ENCODE measurements around the gene ZSWIM6.

DNA sequence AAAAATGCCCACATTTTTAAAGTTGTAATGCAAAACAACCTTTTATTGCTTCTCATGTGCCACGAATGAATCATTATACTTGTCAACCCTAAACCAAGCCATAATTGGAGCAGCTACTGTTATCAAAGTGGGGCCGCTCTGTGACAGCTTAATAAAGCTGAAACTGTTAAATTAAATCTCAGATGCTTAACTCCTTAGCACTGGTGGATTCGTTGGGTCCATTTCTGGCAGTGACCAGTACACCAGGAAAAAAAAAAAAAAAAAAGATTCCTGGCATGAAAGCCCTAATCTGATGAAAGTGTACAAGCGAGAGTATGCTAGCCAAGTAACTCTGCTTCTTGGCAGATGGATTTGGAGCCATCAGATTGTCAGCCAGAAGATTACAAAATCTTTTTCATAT is 164.8 kb downstream of the ZSWIM6 start:
- no peak for TF ChIP-seq POLR2AphosphoS5 (IDR thresholded peaks at IDR 0.05; ENCODE audit: low read depth, low read length)
- TF ChIP-seq, protein P1, sequence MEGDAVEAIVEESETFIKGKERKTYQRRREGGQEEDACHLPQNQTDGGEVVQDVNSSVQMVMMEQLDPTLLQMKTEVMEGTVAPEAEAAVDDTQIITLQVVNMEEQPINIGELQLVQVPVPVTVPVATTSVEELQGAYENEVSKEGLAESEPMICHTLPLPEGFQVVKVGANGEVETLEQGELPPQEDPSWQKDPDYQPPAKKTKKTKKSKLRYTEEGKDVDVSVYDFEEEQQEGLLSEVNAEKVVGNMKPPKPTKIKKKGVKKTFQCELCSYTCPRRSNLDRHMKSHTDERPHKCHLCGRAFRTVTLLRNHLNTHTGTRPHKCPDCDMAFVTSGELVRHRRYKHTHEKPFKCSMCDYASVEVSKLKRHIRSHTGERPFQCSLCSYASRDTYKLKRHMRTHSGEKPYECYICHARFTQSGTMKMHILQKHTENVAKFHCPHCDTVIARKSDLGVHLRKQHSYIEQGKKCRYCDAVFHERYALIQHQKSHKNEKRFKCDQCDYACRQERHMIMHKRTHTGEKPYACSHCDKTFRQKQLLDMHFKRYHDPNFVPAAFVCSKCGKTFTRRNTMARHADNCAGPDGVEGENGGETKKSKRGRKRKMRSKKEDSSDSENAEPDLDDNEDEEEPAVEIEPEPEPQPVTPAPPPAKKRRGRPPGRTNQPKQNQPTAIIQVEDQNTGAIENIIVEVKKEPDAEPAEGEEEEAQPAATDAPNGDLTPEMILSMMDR (IDR thresholded peaks at IDR 0.05) = no peak
- TF ChIP-seq, protein P2, sequence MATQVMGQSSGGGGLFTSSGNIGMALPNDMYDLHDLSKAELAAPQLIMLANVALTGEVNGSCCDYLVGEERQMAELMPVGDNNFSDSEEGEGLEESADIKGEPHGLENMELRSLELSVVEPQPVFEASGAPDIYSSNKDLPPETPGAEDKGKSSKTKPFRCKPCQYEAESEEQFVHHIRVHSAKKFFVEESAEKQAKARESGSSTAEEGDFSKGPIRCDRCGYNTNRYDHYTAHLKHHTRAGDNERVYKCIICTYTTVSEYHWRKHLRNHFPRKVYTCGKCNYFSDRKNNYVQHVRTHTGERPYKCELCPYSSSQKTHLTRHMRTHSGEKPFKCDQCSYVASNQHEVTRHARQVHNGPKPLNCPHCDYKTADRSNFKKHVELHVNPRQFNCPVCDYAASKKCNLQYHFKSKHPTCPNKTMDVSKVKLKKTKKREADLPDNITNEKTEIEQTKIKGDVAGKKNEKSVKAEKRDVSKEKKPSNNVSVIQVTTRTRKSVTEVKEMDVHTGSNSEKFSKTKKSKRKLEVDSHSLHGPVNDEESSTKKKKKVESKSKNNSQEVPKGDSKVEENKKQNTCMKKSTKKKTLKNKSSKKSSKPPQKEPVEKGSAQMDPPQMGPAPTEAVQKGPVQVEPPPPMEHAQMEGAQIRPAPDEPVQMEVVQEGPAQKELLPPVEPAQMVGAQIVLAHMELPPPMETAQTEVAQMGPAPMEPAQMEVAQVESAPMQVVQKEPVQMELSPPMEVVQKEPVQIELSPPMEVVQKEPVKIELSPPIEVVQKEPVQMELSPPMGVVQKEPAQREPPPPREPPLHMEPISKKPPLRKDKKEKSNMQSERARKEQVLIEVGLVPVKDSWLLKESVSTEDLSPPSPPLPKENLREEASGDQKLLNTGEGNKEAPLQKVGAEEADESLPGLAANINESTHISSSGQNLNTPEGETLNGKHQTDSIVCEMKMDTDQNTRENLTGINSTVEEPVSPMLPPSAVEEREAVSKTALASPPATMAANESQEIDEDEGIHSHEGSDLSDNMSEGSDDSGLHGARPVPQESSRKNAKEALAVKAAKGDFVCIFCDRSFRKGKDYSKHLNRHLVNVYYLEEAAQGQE (IDR thresholded peaks at IDR 0.05; ENCODE audit: insufficient read depth in 1 of 2, low read depth in 2 of 2, low read length in 1 of 2) = no peak
